Activated CD4-positive, alpha-beta T cell treated with anti-CD3 and anti-CD28 coated beads for 36 hours (primary cell): ENCODE measurements around the gene SURF2. TPM values are rescaled to one million over a fixed set of nuclear protein-coding genes. Genes with fewer than 3 reads are reported as not detected.

Experiments
- ATAC-seq: fragments of 200-7000 bp; cut with Tn5 transposase; one replicate; pipeline ENCODE4 v1.10.0; 2021; ENCODE audit warnings: mild to moderate bottlenecking, moderate library complexity
- CTCF ChIA-PET: fragments of 350-600 bp; sonication (Branson Sonifier 250); formaldehyde crosslinking; loops from one replicate; lab custom pipeline; 2021; ENCODE audit warnings: antibody characterized with exemption; lab: Charles Lee
- POLR2A ChIA-PET: fragments of 350-600 bp; sonication (Branson Sonifier 250); formaldehyde crosslinking; loops from one replicate; lab custom pipeline; 2021; ENCODE audit warnings: antibody characterized with exemption, inconsistent platforms; lab: Charles Lee
- DNase-seq: peaks from one replicate; pipeline ENCODE4 v3.0.0-alpha.2; 2020
- H3K27ac Mint-ChIP-seq: one replicate; pipeline ENCODE4 v1.8.0; 2021; ENCODE audit warnings: mixed read lengths
- H3K27me3 Mint-ChIP-seq: one replicate; pipeline ENCODE4 v1.8.0; 2021; ENCODE audit warnings: mixed read lengths
- H3K36me3 Mint-ChIP-seq: one replicate; pipeline ENCODE4 v1.8.0; 2021; ENCODE audit warnings: low read depth, mixed read lengths
- H3K4me1 Mint-ChIP-seq: one replicate; pipeline ENCODE4 v1.8.0; 2021; ENCODE audit warnings: mixed read lengths
- H3K4me3 Mint-ChIP-seq: one replicate; pipeline ENCODE4 v1.8.0; 2021; ENCODE audit warnings: mild to moderate bottlenecking, moderate library complexity, mixed read lengths
- H3K9me3 Mint-ChIP-seq: one replicate; pipeline ENCODE4 v1.8.0; 2021; ENCODE audit warnings: low read depth, mixed read lengths
- intact Hi-C, 2 experiments: fragments of 100-400 bp; cut with DNase I in 1 of 2; cut with micrococcal nuclease in 1 of 2; formaldehyde crosslinking; loops; one replicate each; pipeline versions ENCODE4 v1.14.2 to v1.15.1; 2022 to 2024; cut with DNase I, micrococcal nuclease
- total RNA-seq, 2 experiments: library from RNA; stranded (reverse); gene quantifications; one replicate each; pipeline ENCODE4 v1.2.3, GENCODE V29; 2021

Gene SURF2
- total RNA-seq, 2 experiments from 2014 or later = 17.3 to 21.8 TPM

DNA sequence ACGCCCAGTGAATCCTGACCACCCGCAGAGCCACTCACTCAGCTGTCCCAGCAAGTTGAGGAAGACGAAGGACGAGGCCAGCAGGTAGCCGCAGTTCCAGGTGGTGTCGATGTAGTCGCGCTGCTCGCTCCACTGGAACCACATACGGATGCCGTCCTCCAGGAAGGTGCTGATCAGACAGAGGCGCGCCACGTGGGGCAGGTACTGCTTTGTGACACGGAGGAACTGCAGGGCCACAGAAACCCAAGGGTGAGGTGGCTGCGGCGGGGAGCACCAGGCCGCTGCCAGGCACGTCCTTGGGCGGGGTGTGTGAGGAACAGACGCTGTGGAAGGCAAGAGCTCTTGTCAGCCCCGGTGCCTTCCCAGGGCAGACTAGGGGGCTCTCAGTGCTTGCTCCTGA is 10.9 kb downstream of the SURF2 start:
- Mint-ChIP-seq H3K27me3 (no peaks in the 10 kb centered on the region), H3K36me3 (peaks cover 95% of the 10 kb centered on the region)

DNA sequence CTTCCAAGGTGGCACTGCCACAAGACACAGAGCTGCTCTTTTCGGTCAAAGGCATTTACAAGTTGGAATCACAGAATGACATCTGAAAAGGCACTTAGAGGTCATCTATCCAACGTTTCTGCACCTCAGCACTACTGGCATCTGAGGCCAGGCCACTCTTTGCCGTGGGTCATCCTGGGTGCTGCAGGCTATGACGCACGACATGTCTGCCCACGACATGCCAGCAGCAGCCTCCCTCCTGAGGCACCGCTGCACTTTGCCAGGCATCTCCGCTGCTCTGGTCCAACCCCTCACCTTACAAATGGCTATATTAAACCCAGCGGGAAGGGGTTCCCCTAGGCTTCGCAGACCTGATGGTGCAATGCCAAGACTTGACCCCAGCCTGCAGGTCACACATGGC is 11.4 kb downstream of the SURF2 start:
- Mint-ChIP-seq H3K9me3 (no peaks in the 10 kb centered on the region), H3K27me3 (no peaks in the 10 kb centered on the region), H3K27ac (no peak overlapping the region), H3K36me3 (peaks cover 96% of the 10 kb centered on the region), H3K4me3 (no peak overlapping the region), H3K4me1 (peaks cover 55% of the 10 kb centered on the region)
- DNase-seq (no peak), ATAC-seq (no peak)
- ChIA-PET POLR2A (interaction anchor here (9.9 kb wide), 1 partner anchor 16 kb away, joined by 287 read pairs; the partner anchor contains the start of genes MED22, RPL7A, SURF1 and SURF2), CTCF (no interaction called here)
- intact Hi-C loops = no loop called here

More for the DNA sequence above, 10.9 kb downstream of the SURF2 start:
- DNase-seq (no peak), ATAC-seq (no peak)
- ChIA-PET POLR2A (interaction anchor here (0.5 to 9.9 kb wide), 2 partner anchors 15 to 776 kb away, joined by 7 to 287 read pairs; partner anchors contain the start of genes MED22, RPL7A, SURF1 and SURF2), CTCF (interaction anchor here (1.3 kb wide), 1 partner anchor 37 kb away, joined by 5 read pairs; no protein-coding TSS in a partner anchor)
- no peak overlapping the region for H3K27ac Mint-ChIP-seq
- intact Hi-C loops = no loop called here
- H3K9me3 Mint-ChIP-seq = no peaks in the 10 kb centered on the region
- H3K4me1 Mint-ChIP-seq = peaks cover 52% of the 10 kb centered on the region
- H3K4me3 Mint-ChIP-seq = no peak overlapping the region

DNA sequence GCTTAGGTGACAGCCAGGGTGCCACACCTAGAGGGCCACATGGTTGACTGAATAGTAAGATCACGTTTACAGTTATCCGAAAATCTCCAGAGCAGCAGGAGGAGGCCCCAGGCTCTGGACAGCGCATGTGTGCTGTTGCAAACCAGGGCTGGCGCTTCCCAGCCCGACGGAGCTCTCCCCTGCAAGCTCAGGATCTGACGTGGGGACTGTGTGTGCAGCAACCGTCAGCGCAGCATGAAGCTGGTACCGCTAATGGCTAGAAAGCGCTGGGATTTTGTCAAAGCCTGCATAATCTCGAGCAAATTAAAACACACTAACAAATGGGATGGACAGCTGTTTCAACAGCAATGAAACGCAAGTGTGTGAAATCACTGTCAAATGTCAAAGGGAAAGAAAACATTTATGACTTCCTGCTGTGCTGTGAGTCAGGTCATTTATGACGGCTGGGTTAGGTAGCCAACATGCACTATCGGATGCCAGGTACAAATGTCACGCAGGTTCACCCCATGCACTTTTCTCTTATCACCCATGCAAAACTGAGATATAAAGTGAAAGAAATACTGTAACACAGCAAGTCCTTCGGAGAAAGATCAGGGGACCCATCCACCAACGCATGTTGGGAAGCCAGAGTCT is 12.0 kb downstream of the SURF2 start:
- no peak for DNase-seq

DNA sequence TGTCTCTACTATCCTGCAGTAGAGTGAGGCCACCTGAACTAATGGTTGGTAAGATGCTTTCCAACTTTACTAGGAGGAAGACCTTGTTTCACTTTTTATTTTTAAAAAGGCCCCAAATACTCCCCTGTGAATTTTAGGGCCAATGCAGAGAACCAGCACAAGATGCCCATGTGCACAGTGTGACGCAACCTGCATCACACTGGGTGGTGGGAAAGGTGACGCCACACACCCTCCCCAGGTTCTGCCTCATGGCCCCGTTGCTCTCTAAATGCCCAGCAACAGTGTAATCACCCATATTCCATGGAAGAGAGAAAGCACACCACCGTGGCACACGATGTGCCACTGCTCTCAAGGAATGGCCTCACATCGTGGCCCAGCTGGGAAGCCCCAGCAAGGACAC is 13.1 kb downstream of the SURF2 start:
- Mint-ChIP-seq H3K4me3 (peak overlapping the region; percentile 100), H3K9me3 (no peaks in the 10 kb centered on the region), H3K27ac (peak overlapping the region; percentile 97), H3K27me3 (no peaks in the 10 kb centered on the region), H3K36me3 (peaks cover 91% of the 10 kb centered on the region), H3K4me1 (peaks cover 65% of the 10 kb centered on the region)
- DNase-seq (no peak), ATAC-seq (no peak)
- ChIA-PET POLR2A (interaction anchor here (3.9 to 9.9 kb wide), 2 partner anchors 9 to 17 kb away, joined by 32 to 287 read pairs; partner anchors contain the start of genes MED22, RPL7A, SURF1 and SURF2), CTCF (interaction anchor here (0.8 to 6.2 kb wide), 2 partner anchors 14 to 60 kb away, joined by 3 to 44 read pairs; partner anchors contain the start of genes SURF1 and SURF2)
- intact Hi-C loops = no loop called here

More for the DNA sequence above, 12.0 kb downstream of the SURF2 start:
- POLR2A ChIA-PET = interaction anchor here (9.9 kb wide), 1 partner anchor 16 kb away, joined by 287 read pairs; the partner anchor contains the start of genes MED22, RPL7A, SURF1 and SURF2
- H3K36me3 Mint-ChIP-seq = peaks cover 95% of the 10 kb centered on the region
- H3K4me1 Mint-ChIP-seq = peaks cover 59% of the 10 kb centered on the region
- ATAC-seq = no peak
- peak overlapping the region; percentile 100 for H3K4me3 Mint-ChIP-seq
- peak overlapping the region; percentile 76 for H3K27ac Mint-ChIP-seq
- CTCF ChIA-PET = no interaction called here
- no peaks in the 10 kb centered on the region for H3K9me3 Mint-ChIP-seq
- no peaks in the 10 kb centered on the region for H3K27me3 Mint-ChIP-seq
- intact Hi-C loops = no loop called here

DNA sequence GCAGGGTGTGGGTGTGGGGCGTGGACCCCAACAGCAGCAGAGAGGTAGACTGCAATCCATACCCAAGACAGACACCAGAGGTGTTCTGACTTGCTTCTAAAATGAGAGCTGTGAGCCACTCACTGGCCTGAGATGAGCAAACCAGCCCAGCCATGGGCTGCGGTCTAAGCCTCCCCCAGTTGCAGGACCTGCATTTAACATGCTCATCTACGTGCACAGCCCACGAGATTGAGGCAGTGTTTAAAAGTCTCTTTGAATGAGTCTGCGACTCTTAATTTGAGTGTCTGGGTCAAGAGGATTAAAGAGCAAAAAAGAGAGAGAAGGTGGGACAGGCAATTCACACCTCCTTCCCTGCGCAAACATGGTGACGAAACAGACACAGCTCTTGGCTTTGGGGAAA is 13.6 kb downstream of the SURF2 start:
- POLR2A ChIA-PET = interaction anchor here (3.9 to 9.9 kb wide), 2 partner anchors 10 to 18 kb away, joined by 32 to 287 read pairs; partner anchors contain the start of genes MED22, RPL7A, SURF1 and SURF2
- Mint-ChIP-seq H3K36me3 (peaks cover 91% of the 10 kb centered on the region), H3K27ac (peak overlapping the region; percentile 97), H3K27me3 (no peaks in the 10 kb centered on the region), H3K9me3 (no peaks in the 10 kb centered on the region), H3K4me3 (peak overlapping the region; percentile 100), H3K4me1 (peaks cover 68% of the 10 kb centered on the region)
- ATAC-seq = peak; percentile 2
- intact Hi-C loops = loop anchor here (2.0 to 10.0 kb wide), 8 partner anchors 33 to 1015 kb away; partner anchors contain the start of genes AK8 (in 1 of the 2), GTF3C5 (in 1 of the 2), SETX (in 1 of the 2) and SPACA9 (in 1 of the 2)
- peak; percentile 67 for DNase-seq
- CTCF ChIA-PET = interaction anchor here (0.8 to 6.2 kb wide), 3 partner anchors 9 to 60 kb away, joined by 3 to 44 read pairs (median 6); partner anchors contain the start of genes SURF1 and SURF2

DNA sequence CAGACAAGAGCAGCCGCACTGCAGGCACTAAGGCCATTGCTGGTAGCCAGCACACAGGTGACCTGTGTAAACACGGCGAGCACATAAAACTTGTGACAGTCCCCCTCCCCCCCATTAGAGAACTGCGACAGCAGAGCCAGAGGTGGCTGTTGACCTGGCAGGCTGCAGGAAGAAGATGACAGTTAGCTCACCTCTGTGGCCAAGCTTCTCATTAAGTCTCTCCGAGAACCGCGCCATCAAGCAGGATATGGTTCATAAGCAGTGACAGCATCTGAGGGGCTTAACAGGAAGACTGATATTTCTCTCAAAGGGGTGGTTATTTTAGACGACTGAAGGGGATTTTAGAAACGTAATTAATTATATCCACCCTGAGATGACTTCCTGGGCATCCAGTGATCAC is 14.3 kb downstream of the SURF2 start:
- CTCF ChIA-PET = interaction anchor here (0.6 to 6.2 kb wide), 10 partner anchors 10 to 109 kb away, joined by 3 to 44 read pairs (median 5); partner anchors contain the start of genes MED22, RPL7A, SURF1 and SURF2
- H3K9me3 Mint-ChIP-seq = no peaks in the 10 kb centered on the region
- DNase-seq (peak; percentile 67), ATAC-seq (peak; percentile 17)
- H3K4me3 Mint-ChIP-seq = peak overlapping the region; percentile 100
- no peaks in the 10 kb centered on the region for H3K27me3 Mint-ChIP-seq
- peaks cover 86% of the 10 kb centered on the region for H3K36me3 Mint-ChIP-seq
- H3K4me1 Mint-ChIP-seq = peaks cover 68% of the 10 kb centered on the region
- POLR2A ChIA-PET = interaction anchor here (0.7 to 9.9 kb wide), 5 partner anchors 11 to 184 kb away, joined by 3 to 287 read pairs (median 5); partner anchors contain the start of genes CACFD1, MED22, RPL7A and SURF1
- intact Hi-C loops = loop anchor here (1.0 to 10.0 kb wide), 15 partner anchors 14 to 1016 kb away; partner anchors contain the start of genes MED22 (in 2 of the 2), RPL7A (in 2 of the 2), SURF1 (in 2 of the 2) and SURF2 (in 2 of the 2)
- H3K27ac Mint-ChIP-seq = peak overlapping the region; percentile 97

DNA sequence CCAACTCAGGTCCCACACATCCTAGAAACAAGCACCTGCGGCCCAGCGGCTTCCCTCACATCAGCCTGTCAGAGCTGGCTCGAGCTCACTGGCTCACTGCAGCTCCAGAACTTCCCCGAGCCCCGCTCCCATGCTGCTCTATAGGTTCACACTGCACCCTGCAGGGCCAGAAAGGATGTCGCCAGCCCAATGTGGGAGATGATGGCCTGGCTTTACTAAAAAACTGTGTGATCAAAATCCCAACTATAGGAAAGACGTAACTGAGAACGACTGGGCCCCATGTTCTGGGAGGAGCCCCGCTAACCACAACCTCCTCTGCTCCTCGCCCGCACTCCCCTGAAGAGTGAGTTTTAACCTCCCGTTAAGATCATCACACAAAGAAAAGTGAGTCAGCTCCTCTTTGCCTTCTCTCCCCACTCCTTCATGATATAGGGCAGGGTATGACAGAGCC is 14.9 kb downstream of the SURF2 start:
- intact Hi-C loops = loop anchor here (1.0 to 10.0 kb wide), 15 partner anchors 15 to 1016 kb away; partner anchors contain the start of genes MED22 (in 2 of the 2), RPL7A (in 2 of the 2), SURF1 (in 2 of the 2) and SURF2 (in 2 of the 2)
- Mint-ChIP-seq H3K4me3 (peak overlapping the region; percentile 100), H3K4me1 (peaks cover 65% of the 10 kb centered on the region), H3K9me3 (no peaks in the 10 kb centered on the region), H3K36me3 (peaks cover 80% of the 10 kb centered on the region), H3K27me3 (no peaks in the 10 kb centered on the region), H3K27ac (peak overlapping the region; percentile 97)
- ATAC-seq (peak; percentile 76), DNase-seq (peak; percentile 92)
- ChIA-PET CTCF (interaction anchor here (0.6 to 6.2 kb wide), 11 partner anchors 10 to 235 kb away, joined by 3 to 44 read pairs (median 4); partner anchors contain the start of genes MED22, RPL7A, SURF1 and SURF2), POLR2A (interaction anchor here (0.7 to 9.9 kb wide), 6 partner anchors 11 to 185 kb away, joined by 3 to 287 read pairs (median 4); partner anchors contain the start of genes CACFD1, MED22, RPL7A and SURF1)

DNA sequence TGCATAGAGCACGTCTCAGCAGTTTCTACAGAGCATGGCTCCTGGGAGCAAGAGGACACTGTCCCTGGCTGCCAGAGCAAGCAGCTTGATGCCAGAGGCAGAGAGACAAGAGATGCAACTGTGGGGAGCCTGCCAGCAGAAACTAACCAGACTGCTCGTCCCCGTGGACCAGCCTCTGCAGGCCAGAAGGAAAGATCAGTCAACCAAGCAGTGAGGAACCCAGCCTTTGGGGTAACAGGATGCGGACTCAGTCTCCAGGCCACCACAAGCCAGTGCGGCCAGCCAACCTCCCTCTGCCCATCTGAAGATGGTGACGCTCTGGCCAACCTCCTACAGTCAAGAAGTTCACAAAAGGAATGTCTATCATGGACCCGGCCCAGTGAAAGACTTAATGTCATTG is 15.8 kb downstream of the SURF2 start:
- ChIA-PET POLR2A (interaction anchor here (0.6 to 9.9 kb wide), 5 partner anchors 9 to 342 kb away, joined by 3 to 287 read pairs (median 6); partner anchors contain the start of genes GTF3C5, MED22, RPL7A and SURF1), CTCF (interaction anchor here (0.7 to 6.2 kb wide), 9 partner anchors 9 to 236 kb away, joined by 3 to 44 read pairs (median 5); partner anchors contain the start of genes MED22, RPL7A, SURF1 and SURF2)
- intact Hi-C loops = loop anchor here (2.0 to 10.0 kb wide), 6 partner anchors 230 to 1017 kb away; partner anchors contain the start of genes AK8 (in 1 of the 2), SETX (in 1 of the 2), SPACA9 (in 1 of the 2) and VAV2 (in 1 of the 2)
- peak overlapping the region; percentile 100 for H3K4me3 Mint-ChIP-seq
- peaks cover 72% of the 10 kb centered on the region for H3K36me3 Mint-ChIP-seq
- no peak for DNase-seq
- H3K9me3 Mint-ChIP-seq = no peaks in the 10 kb centered on the region
- H3K4me1 Mint-ChIP-seq = peaks cover 63% of the 10 kb centered on the region
- no peaks in the 10 kb centered on the region for H3K27me3 Mint-ChIP-seq
- no peak for ATAC-seq
- peak overlapping the region; percentile 97 for H3K27ac Mint-ChIP-seq

DNA sequence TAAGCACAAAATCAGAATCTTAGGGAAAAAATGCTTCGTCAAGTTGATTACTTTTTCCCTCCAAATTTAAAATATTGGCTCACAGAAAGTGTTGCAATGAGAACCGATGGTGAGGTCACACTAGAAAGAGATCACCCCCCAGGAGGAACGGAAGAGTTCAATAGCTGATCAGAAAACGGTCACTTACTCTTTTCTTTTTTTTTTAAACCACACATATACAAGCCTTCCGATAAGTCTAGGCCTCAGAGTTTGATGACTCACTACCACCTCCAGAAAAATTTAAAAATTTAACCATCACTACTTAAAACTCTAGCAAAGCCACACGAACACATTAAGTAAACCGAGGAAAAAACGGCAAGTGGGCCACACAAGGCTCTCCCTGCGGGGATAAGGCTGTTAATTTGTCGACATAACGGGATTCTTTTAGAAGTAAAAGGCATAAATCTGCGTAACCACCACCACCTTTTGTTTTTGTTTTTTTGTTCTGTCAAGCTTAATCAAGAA is 18.3 kb downstream of the SURF2 start:
- no peaks in the 10 kb centered on the region for H3K27me3 Mint-ChIP-seq
- H3K4me3 Mint-ChIP-seq = peak overlapping the region; percentile 100
- intact Hi-C loops = loop anchor here (5.0 to 10.0 kb wide), 5 partner anchors 232 to 1020 kb away; partner anchors contain the start of genes AK8 (in 1 of the 2), SETX (in 1 of the 2), SPACA9 (in 1 of the 2) and VAV2 (in 1 of the 2)
- peak overlapping the region; percentile 99 for H3K27ac Mint-ChIP-seq
- peaks cover 48% of the 10 kb centered on the region for H3K4me1 Mint-ChIP-seq
- ChIA-PET CTCF (interaction anchor here (0.6 to 6.2 kb wide), 11 partner anchors 9 to 1051 kb away, joined by 3 to 44 read pairs (median 4); partner anchors contain the start of genes DDX31, REXO4, SURF1 and SURF2), POLR2A (interaction anchor here (0.6 to 9.9 kb wide), 4 partner anchors 12 to 1016 kb away, joined by 3 to 287 read pairs (median 6); partner anchors contain the start of genes GTF3C5, MED22, RPL7A and SURF1)
- no peaks in the 10 kb centered on the region for H3K9me3 Mint-ChIP-seq
- H3K36me3 Mint-ChIP-seq = peaks cover 49% of the 10 kb centered on the region
- peak; percentile 24 for ATAC-seq
- peak; percentile 54 for DNase-seq
